AG10803 (cell line): ENCODE results near the gene SLC26A9.

Experiments used
- DNase-seq: peaks from one replicate; pipeline ENCODE4 v3.0.0; 2010; ENCODE audit warnings: low read depth
- H3K4me3 ChIP-seq: 2 replicates; pipeline ENCODE4 v1.5.1; 2011; ENCODE audit warnings: mild to moderate bottlenecking, low read length, control low read depth
- CTCF ChIP-seq: conservative IDR thresholded peaks from 2 replicates; pipeline ENCODE4 v1.5.1; 2011; ENCODE audit warnings: mild to moderate bottlenecking, low read length, control low read depth, inconsistent platforms

SLC26A9 gene

DNA sequence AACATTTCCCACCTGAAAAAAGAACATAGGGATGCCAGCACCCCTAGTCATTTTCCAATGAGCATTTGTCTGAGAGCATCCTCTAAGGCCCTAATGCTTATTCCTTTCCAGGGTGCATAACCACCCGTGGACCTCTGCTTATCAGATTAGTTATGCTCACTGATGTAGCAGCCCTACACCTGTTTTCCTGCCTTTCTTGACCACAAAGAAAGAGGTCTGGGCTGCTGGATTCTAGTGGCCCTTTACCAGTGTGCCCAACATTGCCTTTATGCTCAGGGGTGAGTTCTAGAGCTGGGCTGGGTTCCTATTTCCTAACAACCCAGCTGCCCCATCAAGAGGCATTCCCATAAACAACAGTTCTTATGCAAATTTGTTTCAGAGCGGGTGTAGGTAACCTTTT is 73.0 kb downstream of the SLC26A9 start:
- H3K4me3 ChIP-seq = no peak overlapping the region
- DNase-seq = no peak
- TF ChIP-seq CTCF = no peak
